ENCODE measurements around the gene KCNJ6. TPM values are rescaled to one million over a fixed set of nuclear protein-coding genes. Genes with fewer than 3 reads are reported as not detected.
"Not testable (repeated sequence)": the region's sequence is repeated elsewhere in the genome, so short reads cannot be mapped to it uniquely, and the experiment has no call there.

The KCNJ6 gene
- total RNA-seq, 1 experiment from 2014 or later, result not detected

- DNase-seq (ENCODE audit: low read depth), result no peak
These were observed 261.7 kb downstream of the KCNJ6 start for GRCh38 chr21:37654596-37654995.

- no peak for DNase-seq (ENCODE audit: low read depth)
These were observed 263.1 kb downstream of the KCNJ6 start for GRCh38 chr21:37653201-37653600.

- DNase-seq (ENCODE audit: low read depth), result no peak
These were observed 268.5 kb downstream of the KCNJ6 start for GRCh38 chr21:37647781-37648180.

- DNase-seq (ENCODE audit: low read depth), result not testable (repeated sequence)
These were observed 269.5 kb downstream of the KCNJ6 start for GRCh38 chr21:37646761-37647160.

- DNase-seq (ENCODE audit: low read depth), result no peak
These were observed 270.4 kb downstream of the KCNJ6 start for GRCh38 chr21:37645848-37646247.

GRCh38 chr21:37644636-37645035, 271.6 kb downstream of the KCNJ6 start:
- DNase-seq (ENCODE audit: low read depth), result no peak

- not testable (repeated sequence) for DNase-seq (ENCODE audit: low read depth)
These were observed 272.4 kb downstream of the KCNJ6 start for GRCh38 chr21:37643862-37644261.

- peak; percentile 30 for DNase-seq (ENCODE audit: low read depth)
These were observed 273.8 kb downstream of the KCNJ6 start for GRCh38 chr21:37642493-37642892.

GRCh38 chr21:37639756-37640155, 276.5 kb downstream of the KCNJ6 start:
- DNase-seq (ENCODE audit: low read depth), result no peak

- peak; percentile 75 for DNase-seq (ENCODE audit: low read depth)
These were observed 280.0 kb downstream of the KCNJ6 start for GRCh38 chr21:37636152-37636860.

GRCh38 chr21:37631319-37632117, 284.7 kb downstream of the KCNJ6 start:
- DNase-seq (ENCODE audit: low read depth), result peak; percentile 50

GRCh38 chr21:37630872-37631271, 285.4 kb downstream of the KCNJ6 start:
- DNase-seq (ENCODE audit: low read depth), result no peak

GRCh38 chr21:37628362-37628761, 287.9 kb downstream of the KCNJ6 start:
- DNase-seq (ENCODE audit: low read depth), result no peak

GRCh38 chr21:37627561-37627960, 288.7 kb downstream of the KCNJ6 start:
- no peak for DNase-seq (ENCODE audit: low read depth)

- DNase-seq (ENCODE audit: low read depth), result no peak
These were observed 289.2 kb downstream of the KCNJ6 start for GRCh38 chr21:37627074-37627473.

- no peak for DNase-seq (ENCODE audit: low read depth)
These were observed 289.9 kb downstream of the KCNJ6 start for GRCh38 chr21:37626320-37626719.

GRCh38 chr21:37623689-37624088, 292.6 kb downstream of the KCNJ6 start:
- no peak for DNase-seq (ENCODE audit: low read depth)

GRCh38 chr21:37623183-37623582, 293.1 kb downstream of the KCNJ6 start:
- no peak for DNase-seq (ENCODE audit: low read depth)

- no peak for DNase-seq (ENCODE audit: low read depth)
These were observed 293.5 kb downstream of the KCNJ6 start for GRCh38 chr21:37622755-37623154.

- DNase-seq (ENCODE audit: low read depth), result no peak
These were observed 295.9 kb downstream of the KCNJ6 start for GRCh38 chr21:37620401-37620800.

GRCh38 chr21:37619464-37619974, 296.7 kb downstream of the KCNJ6 start:
- peak; percentile 11 for DNase-seq (ENCODE audit: low read depth)

GRCh38 chr21:37618081-37618480, 298.2 kb downstream of the KCNJ6 start:
- no peak for DNase-seq (ENCODE audit: low read depth)

All from HT1080 (cell line).